ENCODE measurements around the gene LYZL4.

DNA sequence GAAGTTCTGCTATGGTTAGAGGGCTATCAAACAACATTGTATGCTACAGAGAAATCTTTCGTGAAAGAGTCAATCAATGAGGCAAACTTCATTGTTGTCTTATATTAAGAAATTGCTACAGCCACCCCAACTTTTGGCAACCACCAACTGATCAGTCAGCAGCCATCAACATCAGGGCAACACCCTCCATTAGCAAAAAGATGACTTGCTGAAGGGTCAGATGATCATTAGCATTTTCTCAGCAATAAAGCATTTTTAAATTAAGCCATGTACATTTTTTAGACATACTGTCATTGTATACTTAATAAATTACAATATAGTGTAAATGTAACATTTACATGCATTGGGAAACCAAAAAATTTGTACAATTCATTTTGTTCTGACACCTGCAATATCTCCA lies 53.1 kb downstream of the LYZL4 start:
- TF ChIP-seq POLR2AphosphoS5 (IDR thresholded peaks at IDR 0.05; ENCODE audit: insufficient read depth in 1 of 2, low read depth in 1 of 2) = no peak
- no peak for TF ChIP-seq POLR2A (IDR thresholded peaks at IDR 0.05)
- TF ChIP-seq CTCF (IDR thresholded peaks at IDR 0.05) = no peak

Data from vagina (tissue), 2 donors.